Stimulated activated CD8-positive, alpha-beta memory T cell treated with anti-CD3 and anti-CD28 coated beads, Interleukin-7, amount 100 ng/mL, for 48 hours (primary cell): ENCODE data around the gene FAM120A.

Source experiments
- DNase-seq, 2 donors: peaks; one replicate each; pipeline ENCODE4 v3.0.0-alpha.2; 2020; ENCODE audit warnings: low read depth in 1 of 2; ENCODE audit errors: extremely low read depth in 1 of 2

The FAM120A gene

DNA sequence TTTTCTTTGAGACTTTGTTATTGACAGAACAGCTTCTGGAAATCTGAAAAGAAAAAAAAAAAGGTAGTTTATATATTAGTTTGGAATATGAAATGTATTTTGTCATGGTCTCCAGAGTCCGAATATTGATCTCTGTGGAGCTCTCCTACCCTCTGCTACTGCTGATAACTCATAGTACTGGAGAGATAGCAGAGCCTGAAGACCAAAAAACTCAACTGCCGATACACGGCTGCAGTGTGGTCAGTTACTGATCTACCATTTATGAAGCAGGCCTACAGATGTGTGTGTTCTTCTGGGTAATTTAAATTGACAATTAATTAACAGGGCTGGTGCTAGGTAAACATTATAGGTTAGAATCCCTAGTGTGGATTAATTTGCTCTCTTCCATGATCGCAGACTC is 3.8 kb upstream of the FAM120A start:
- no peak for DNase-seq

- DNase-seq, result peak in 1 of 2 donors; percentile 16
Observed at GRCh38 chr9:93451849-93452709, 594 bp downstream of the FAM120A start.

- DNase-seq, result no peak
Observed at GRCh38 chr9:93452710-93453046, 1.2 kb downstream of the FAM120A start.

DNA sequence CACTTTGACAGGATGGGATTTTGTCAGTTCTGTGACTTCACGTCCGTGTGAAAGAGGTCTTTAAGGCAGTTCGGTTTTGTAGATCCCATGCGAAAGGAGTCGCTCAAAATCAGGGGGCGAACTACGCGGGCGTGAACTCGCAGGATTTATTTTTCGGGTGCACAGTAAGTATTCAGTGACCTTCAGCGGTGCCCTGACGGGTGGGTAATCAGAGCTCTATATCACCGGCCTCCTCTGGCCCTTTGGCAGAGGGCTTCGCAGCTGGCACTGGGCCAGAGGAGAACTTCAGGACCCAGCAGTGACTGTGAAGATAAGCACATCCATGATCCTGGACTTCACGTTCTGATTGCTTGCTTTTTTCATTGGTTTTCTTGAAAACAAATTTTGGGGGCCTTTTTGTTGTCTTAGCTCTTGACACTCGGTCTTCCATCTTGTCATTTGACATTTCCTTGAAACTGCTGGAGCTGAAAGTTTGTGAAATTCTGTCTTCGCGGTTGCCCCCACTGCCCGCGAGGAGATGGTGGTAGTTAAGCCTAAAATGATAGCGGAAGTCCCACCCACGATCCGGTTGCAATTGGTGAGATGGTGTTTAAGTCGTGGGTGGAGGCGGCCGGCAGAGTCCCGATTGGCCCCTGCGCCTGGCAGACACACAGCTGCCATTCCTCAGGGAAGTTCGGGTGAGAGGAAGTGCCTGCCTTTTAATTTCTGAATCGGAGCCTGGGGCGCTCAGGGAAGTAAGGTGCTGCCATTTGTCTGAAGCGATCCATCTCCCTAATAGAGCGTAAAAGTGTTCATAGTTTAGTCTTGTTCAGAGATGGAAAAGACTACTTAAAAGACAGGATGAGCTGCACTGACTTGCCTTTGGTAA is 1.8 kb downstream of the FAM120A start, which contains the start of gene FAM120AOS:
Gene FAM120AOS, minus strand, starts transcription at position 535 of the 868 bp plus-strand sequence. CDS start 872 bp downstream, outside the sequence.
- DNase-seq, result peak; percentile 71 to 87

GRCh38 chr9:93456022-93456421 is 4.5 kb downstream of the FAM120A start:
- no peak for DNase-seq

DNA sequence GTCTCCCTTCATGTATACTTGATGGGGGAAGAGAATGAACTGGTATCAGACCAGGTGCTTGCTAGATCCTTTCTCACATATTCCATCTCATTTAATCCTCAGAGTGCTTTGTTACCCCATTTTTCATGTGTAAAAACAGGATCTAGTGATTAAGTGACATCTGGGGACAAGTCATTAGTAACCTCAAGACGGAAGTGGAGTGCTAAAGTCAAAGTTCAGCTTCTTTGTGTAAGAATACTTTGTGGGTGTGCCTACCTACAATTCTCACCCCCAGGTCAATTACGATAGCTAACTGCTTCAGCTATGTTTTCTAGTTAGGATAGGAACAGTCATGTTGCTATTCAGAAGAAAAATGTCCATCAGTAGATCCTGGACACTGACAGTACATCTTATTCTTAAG is 5.0 kb downstream of the FAM120A start:
- DNase-seq, result no peak

GRCh38 chr9:93457006-93457405 is 5.5 kb downstream of the FAM120A start:
- no peak for DNase-seq

GRCh38 chr9:93458712-93459111 is 7.2 kb downstream of the FAM120A start:
- DNase-seq, result no peak

DNA sequence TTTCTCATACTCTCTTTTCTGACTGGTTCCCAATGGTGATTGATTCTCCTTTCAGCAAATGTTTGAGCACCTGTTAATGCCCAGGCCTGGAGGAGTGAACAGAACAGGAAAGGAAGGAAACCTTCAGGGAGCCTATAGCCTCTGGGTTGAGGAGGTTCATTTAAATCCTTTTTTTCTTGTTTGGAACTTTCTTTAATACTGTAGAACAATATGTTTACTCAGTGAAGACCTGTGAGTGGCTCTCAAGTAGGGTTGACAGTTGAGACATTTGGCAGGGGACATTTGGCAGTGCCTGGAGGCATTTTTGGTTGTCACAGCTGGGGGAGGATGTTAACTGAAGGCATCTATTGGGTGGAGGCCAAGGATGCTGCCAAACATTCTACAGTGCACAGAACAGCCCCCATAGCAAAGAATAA is 8.0 kb downstream of the FAM120A start:
- no peak for DNase-seq

DNA sequence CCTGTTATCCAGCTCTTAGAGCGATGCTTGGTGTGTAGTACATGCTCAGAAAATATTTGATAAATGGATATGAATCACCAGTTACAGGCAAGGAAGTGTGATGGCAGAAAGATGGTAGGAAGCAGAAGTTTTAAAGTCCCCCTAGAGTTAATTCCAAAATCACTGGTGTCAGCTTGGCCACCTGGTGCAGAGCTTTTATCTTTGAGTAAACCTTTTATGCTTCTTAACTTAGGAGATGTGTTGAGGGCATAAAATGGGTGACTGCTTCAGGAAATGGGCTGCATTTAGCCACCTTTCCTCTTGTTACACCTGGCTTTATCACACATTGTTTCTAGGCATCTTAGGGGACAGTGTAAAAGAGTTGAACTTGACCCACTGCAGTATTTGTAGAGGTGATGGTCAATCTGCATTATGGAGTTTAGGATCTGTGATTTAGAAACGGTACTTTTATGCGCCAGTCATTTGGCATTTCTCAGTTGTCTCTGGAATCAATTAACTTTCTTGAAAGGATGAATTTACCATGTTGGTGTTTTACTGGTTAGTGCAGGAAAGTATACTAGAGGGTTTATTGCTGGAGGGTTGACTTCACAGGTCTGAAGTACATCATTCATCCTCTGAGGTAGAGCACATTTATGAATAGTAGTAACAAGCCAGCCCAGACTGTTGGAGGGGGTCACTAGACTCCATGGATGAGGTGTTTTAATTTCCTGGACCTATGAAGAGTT is 9.4 kb downstream of the FAM120A start:
- no peak for DNase-seq

- no peak for DNase-seq
Observed at GRCh38 chr9:93461414-93461743, 9.9 kb downstream of the FAM120A start.

DNA sequence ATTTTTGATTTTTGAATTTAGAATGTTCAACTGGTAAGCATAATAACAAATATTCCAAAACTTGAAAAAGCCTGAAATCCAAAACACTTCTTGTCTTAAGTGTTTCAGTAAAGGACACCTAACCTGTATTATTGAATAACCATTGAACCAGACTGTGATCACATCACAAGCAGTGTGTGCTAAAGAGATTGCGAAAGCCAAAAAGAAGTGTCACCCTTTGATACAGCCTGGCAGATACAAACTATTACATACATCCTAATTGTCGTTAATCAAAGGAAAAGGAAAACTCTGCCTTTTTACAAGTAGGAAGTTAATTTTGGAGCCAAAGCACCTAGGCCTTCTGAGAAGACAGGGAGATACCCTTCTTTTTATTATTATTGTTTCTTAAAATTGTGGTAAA is 10.3 kb downstream of the FAM120A start:
- no peak for DNase-seq

DNA sequence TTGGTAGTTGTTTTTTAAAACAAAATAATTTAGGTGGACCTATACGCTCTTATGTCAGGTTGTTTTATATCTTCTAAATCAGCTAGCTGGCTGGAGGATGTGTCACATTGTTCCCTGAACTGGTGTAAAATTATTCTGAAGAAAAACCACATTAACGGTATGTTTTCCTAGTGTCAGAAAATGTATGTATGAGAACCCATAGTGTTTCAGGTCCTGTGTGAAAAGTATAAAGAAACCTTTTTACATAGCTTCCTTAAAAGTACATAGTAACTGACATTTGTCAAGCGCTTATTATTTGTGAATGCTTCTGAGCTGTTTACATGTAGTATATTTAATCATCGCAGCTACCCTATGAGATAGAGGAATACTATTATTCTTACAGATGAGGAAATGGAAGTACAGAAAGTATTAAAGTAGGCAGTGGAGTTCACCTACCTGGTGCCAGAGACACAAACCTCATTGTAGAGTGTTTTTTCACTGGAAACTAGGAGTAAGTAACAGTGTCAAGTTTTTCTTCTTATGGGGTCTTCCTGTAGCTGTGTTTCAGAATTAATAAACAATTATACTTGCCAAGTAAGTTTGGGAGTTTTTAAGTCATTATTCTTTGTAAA is 12.3 kb downstream of the FAM120A start:
- no peak for DNase-seq

DNA sequence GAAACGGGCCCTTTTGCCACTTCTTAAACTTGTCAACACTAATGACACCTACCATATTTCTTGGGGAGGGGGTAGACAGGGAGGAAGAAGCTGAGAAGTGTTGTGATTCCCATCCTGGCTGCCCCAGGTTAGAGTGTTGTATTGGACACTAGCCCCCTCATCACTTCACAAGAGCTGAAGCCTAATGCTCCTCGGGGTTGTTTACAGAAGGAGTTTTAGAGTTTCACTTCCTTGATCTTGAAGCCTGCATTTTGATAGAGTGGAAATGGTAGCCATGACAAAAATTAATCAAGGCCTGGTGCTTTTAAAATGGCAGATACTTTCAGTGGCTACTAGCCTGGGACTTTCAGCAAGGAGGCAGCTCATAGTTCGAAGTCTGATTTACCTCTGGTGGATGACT is 12.9 kb downstream of the FAM120A start:
- no peak for DNase-seq

- DNase-seq, result no peak
Observed at GRCh38 chr9:93464876-93465275, 13.4 kb downstream of the FAM120A start.

GRCh38 chr9:93465855-93466254 is 14.4 kb downstream of the FAM120A start:
- no peak for DNase-seq

DNA sequence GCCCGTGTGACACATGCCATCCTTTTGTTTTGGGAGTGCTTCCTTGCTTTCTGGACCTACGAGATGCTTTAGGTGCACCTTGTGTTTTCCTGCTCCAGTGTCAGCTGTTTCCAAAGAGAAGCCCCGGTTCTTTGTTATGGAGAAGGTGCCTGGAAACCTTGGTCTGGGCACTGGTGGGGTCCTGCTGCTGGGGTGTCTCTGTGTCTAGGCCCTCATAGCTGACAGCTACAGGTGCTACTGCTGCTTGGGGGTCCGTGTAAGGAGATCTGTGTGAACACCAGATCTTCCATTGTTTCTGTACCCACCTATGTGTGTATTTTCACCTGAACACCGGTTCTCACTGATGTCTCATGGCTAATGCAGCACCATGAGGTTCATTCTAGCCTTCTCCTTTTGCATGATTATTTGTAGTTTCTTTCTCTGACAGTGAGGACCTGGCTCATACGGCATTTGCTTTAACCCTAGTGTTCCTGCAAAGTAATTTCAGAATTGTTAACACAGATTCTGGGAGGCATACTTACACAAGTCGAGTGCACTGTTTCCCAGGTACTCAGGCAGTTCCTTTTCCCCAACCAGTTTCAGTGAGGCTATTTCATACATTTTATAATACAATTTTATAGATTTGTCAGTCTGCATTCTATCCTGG is 15.1 kb downstream of the FAM120A start:
- no peak for DNase-seq

DNA sequence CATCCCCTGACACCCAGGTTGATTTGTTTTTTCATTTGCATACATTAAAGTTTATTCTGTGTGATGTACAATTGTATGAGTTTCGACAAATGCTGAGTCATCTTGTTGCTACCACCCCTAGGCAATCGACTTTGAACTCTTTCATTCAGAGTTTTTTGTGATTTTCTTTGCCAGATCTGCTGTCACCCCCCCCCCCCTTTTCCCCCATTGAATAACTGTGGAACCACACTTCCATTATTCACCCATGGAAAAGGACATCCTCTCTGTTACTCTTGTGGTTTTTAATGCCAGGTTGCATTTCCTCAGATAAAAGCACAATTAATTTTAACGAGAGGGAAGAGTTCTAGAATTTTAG is 15.6 kb downstream of the FAM120A start:
- DNase-seq, result no peak

DNA sequence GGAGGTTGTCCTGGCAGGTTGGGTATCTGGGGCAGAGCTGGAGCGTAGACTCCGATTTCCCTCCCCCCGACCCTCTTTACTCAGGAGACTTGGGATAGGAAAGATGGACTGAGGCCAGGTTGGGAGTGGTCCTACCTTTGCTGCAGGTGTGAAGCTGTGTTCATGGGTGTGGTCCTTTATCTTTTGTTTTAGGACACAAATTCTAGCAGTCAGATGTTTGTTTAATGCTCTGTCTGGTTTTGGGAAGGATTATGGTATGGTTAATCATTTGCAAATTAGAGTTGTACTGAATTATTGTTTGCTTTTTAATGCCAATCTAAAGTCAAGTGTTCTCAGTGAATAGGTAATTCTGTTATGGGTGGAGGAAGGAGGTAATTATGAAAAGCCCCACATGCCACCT is 16.0 kb downstream of the FAM120A start:
- DNase-seq, result no peak

GRCh38 chr9:93468763-93469456 is 17.4 kb downstream of the FAM120A start:
- DNase-seq, result no peak
